HG02981 (cell line): ENCODE measurements around the gene RBM39.
"Not testable (repeated sequence)": the region's sequence is repeated elsewhere in the genome, so short reads cannot be mapped to it uniquely, and the experiment has no call there.

Experiments used
- ATAC-seq: cut with Tn5 transposase; IDR thresholded peaks from one replicate; pipeline ENCODE4 v1.9.1; 2021; ENCODE audit warnings: mild to moderate bottlenecking, moderate library complexity; ENCODE audit not compliant: unreplicated experiment

The RBM39 gene

DNA sequence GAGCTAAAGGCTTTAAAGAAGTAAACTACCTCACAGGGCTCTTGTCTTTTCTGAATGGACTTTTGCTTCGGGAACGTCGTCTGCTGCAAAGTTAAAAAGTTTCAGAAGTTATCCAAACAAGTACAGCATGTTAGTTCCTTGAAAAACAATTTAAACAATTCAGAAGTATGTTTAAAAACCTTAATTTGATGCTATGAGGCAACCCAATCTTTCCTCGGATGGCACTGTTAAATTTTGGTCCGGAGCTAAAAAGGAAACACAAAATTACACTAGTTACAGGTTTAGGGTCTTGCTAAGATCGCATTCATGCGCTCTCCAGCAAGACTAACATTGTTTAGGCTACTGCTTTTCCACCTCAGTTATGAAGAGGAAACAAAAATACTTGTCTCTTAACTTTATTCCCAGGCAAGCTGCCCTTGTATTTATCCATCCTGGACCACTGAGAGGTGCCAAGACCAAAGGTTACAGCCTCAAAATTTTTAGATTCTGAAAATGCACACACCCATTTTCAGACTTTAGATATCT is 12.7 kb downstream of the RBM39 start:
- no peak for ATAC-seq

DNA sequence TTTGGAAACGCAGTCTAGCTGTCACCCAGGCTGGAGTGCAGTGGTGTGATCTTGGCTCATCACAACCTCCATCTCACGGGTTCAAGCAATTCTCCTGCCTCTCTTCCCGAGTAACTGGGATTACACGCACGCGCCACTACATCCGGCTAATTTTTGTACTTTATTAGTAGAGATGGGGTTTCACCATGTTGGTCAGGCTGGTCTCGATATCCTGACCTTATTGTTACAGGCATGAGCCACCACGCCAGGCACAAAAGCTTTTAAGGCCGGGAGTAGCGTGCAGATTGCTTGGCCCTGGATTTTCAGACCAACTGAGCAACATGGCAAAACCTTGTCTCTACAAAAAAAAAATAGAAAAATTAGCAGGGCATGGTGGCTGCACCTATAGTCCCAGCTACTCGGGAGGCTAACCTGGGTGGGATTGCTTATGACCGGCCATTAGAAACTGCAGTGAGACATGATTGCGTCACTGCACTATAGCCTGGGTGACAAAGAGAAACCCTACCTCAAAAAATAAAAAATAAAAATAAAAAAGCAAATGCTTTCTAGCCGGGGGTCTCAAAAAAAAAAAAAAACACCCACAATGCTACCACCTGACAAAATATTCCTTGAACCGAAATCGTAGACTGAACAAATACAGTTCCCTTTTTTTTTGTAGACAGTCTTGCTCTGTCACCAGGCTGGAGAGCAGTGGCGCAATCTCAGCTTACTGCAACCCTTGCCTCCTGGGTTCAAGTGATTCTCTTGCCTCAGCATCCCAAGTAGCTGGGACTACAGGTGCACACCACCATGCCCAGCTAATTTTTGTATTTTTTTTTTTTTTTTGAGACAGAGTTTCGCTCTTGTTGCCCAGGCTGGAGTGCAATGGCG is 15.0 kb downstream of the RBM39 start:
- ATAC-seq, result no peak

DNA sequence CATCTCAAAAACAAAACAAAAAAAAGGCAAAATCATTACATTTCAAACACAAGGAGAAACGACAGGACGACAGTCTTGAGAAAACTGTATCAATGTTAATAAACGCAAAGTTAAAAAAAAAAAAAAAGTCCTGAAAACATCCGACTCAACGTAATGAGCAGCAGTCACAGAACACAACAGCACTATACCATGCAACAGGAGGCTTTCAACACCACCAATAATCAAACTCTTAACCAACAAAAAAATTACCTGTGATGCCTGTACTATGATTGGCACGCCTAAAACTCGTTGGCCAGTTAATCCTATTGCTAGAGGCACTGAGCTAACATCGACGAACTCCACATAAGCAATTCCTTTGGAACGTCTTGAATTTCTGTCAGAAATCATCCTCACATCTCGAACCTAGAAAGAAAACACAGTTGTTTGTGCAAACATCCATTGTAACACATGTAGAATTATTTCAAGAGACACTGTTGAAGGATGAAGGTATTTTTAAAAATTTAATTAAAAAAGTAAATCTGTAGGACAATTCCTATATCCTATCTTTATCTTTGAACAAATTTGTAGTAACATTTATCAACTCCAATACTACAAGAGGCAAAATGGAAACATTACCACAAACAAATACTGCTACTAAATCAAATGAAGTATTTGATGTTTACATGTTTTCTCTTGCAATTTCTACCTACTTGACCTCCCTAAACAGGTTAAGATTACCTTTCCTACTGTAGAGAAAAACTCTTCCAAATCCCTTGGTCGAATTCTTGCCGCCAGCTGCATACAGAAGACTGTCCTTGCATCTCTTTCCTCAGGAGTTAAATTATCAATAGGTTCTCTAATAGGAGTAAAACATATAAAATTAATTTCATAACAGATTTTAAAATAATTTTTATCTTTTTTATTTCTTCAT is 17.5 kb downstream of the RBM39 start:
- no peak for ATAC-seq

DNA sequence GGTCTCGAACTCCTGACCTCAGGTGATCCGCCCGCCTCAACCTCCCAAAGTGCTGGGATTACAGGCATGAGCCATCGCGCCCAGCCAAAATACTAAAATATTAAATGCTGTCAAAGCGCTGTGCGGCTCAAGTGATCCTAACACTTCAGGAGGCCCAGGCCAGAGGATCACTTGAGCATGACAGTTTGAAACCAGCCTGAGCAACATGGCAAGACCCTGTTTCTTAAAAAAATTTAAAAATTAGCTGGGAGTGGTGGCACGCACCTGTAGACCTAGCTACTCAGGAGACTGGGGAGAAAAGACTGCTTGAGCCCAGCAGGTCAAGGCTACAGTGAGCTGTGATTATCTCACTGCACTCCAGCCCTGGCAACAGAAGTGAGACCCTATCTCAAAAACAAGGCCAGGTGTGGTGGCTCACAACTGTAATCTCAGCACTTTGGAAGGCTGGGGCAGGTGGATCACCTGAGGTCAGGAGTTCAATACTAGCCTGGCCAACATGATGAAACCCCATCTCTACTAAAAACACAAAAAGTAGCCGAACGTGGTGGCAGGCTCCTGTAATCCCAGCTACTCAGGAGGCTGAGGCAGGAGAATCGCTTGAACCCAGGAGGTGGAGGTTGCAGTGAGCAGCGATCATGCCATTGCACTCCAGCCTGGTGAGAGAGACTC is 18.3 kb downstream of the RBM39 start:
- not testable (repeated sequence) for ATAC-seq

DNA sequence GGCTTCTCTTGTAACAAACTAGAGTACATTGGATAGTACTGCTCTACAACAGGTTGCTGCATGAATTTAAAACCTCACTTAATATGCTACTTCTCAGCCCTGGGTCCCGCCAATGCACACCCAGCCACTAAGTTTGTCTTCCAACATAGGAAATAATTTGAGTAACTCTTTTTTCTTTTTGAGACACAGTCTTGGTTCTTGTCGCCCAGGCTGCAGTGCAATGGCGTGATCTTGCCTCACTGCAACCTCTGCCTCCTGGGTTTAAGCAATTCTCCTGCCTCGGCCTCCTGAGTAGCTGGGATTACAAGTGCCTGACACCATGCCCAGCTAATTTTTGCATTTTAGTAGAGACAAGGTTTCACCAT is 18.8 kb downstream of the RBM39 start:
- not testable (repeated sequence) for ATAC-seq

DNA sequence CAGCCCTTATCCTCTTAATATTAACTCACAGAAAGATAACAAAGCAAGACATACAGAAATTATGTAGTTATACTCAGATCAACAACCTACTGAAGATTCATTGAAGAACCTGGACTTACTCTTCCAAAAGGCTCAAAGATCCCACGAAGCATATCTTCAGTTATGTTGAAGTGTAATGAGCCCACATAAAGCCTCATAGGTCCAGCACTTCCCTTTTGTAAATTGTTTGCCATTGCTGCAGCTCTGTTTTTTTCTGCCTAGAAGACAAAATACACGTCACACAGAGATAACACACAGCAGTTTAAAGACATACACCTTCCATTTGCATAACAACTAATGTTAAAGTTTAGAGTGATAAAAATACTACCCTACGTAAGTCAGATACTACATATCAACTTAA is 20.4 kb downstream of the RBM39 start:
- no peak for ATAC-seq

DNA sequence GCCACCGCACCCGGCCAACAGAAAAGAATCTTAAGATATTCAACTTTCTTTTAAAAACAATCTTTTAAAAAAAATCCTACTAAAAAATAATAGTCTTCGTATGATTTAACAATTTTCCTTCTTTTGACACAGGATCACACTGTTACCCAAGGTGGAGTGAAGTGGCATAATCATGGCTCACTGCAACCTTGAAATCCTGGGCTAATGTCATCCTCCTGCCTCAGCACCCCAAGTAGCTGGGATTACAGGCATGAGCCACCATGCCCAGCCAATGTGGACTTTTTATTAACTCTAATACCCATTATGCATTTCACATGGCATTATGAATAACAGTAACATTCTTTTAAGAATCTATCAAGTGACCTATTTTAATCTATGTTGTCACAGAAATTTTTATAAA is 20.8 kb downstream of the RBM39 start:
- ATAC-seq, result no peak

DNA sequence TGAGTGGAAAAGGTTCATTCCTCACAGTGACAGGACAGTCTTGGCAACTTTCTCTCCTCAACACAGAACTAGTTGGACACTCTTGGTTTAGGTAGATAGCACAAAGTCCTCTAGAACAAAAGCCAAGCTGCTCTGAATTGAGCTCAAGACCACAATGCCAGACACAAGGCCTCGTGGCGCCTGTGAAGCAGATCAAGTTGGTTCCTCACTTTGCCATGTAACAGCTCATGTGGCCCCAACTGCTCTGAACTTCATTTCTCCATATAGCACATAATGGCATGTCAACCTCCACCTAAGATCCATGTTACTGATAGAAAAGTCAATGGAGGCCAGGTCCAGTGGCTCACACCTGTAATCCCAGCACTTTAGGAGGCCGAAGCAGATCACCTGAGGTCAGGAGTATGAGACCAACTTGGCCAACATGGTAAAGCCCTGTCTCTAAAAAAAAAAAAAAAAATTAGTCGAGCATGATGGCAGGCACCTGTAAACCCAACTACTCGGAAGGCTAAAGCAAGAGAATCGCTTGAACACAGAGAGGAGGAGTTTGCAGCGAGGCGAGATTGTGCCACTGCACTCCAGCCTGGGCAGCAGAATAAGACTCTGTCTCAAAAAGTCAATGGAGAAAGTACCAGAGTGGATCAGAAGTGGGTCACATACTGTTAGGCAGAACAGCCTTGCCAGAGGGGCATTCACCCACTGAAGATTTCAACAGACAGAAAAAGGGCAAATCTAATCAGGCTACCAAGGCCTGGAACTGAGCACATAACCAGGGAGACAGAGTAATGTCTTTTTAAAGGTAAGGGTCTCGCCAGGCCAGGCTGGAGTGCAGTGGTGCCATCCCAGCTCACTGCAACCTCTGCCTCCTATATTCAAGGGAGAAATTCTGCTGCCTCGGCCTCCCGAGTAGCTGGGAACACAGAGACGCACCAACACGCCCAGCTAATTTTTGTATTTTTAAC is 21.6 kb downstream of the RBM39 start:
- no peak for ATAC-seq

DNA sequence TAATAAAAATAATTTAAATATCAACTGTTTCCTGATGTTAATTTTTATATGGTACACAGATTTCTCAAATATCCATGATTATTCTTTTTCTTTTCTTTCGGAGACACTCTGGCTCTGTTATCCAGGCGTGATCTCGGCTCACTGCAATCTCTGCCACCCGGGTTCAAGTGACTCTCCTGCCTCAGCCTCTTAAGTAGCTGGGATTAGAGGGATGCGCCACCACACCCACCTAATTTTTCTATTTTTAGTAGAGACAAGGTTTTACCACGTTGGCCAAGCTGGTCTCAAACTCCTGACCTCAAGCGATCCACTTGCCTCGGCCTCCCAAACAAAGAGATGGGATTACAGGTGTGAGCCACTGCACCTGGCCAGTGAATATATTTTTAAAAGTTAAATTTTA is 22.3 kb downstream of the RBM39 start:
- ATAC-seq, result no peak

DNA sequence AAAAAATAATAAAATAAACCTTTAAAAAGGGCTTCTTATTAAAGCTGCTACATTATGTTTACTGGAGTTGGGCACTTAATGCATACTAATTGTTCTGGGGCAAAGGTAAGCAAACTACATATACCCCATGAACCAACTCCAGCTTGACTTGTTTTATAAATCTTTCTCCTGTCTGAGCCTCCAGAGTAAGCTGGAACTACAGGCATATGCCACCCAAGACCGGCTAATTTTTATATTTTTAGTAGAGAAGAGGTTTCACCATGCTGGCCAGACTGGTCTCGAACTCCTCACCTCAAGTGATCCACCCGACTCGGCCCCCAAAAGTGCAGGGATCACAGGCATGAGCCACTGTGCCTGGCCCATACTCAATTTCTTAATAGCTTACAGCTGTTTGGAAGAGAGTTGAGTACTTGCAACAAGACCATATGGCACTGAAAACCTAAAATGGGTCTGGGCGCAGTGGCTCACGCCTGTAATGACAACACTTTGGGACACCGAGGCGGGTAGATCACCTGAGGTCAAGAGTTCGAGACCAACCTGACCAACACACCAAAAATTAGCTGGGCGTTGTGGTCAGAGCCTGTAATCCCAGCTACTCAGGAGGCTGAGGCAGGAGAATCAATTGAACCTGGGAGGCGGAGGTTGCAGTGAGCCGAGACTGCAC is 23.0 kb downstream of the RBM39 start:
- ATAC-seq, result no peak

DNA sequence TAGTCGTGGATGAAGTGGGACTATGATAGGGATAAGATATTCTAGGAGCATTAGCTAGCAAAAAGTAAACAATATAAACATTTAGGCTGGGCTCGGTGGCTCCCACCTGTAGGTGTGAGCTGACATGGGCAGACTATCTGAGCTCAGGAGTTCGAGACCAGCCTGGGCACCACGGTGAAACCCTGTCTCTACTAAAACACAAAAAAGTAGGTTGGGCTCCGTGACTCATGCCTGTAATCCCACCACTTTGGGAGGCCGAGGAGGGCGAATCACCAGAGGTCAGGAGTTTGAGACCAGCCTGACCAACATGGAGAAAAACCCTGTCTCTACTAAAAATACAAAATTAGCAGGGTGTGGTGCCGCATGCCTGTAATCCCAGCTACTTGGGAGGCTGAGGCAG is 23.7 kb downstream of the RBM39 start:
- not testable (repeated sequence) for ATAC-seq

DNA sequence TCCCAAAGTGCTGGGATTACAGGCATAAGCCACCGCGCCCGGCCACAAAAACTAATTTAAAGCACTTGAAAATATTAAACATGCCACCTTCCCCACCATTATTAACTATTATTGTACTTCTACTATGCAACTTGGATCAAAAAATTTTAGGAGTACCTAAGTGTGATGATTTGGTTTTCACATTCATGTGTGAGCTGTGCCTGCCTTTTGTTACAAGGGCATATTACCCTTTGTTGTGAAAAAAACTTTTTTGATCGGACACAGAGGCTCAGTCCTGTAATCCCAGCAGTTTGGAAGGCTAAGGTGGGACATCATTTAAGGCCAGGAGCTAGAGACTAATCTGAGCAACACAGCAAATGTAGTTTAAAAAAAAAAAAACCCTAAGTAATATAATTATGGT is 25.7 kb downstream of the RBM39 start:
- ATAC-seq, result no peak

DNA sequence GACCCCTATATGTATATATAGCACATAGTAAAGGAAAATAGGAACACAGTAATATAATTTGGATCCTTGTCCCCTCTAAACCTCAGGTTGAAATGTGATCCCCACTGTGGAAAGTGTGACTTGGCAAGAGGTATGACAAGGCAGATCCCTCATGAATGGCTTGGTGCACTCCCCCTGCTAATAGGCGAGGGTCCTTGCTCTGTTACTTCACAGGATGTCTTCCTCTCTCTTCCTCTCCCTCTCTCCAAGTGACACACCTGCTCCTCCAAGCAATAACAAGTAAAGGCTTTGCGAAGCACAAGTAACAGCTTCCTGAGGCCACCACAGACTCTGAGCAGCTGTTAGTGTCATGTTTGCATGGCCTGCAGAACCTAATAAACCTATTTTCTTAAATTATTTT is 26.4 kb downstream of the RBM39 start:
- no peak for ATAC-seq

DNA sequence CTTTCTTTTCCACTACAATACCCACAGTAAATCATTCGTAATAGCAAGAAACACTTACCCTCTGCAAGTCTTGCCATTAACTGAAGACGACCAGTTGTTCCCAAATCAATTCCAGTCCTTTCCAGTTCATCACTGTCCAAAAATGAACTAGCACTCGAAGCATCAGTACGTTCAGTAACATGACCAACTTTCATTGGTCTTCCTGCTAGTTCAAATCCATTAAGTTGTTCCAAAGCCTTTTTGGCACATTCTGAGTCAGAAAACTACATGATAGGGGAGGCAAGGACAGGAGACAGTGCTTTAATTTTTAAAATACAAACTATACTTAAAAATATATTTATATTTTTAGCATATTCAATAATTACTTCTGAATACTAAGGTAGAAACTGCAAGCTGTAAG is 27.9 kb downstream of the RBM39 start:
- no peak for ATAC-seq

DNA sequence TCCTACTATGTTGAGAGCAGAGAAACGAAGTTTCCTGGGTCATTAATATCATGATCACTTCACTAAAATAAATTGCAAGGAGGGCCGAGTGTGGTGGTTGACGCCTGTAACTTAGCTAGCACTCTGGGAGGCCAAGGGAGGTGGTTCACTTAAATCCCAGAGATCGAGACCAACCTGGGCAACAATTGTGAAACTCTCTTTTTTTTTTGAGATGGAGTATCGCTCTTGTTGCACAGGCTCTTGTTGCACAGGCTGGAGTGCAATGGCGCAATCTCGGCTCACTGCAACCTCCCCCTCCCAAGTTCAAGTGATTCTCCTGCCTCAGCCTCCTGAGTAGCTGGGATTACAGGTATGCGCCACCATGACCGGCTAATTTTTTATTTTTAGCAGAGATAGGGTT is 28.9 kb downstream of the RBM39 start:
- not testable (repeated sequence) for ATAC-seq

DNA sequence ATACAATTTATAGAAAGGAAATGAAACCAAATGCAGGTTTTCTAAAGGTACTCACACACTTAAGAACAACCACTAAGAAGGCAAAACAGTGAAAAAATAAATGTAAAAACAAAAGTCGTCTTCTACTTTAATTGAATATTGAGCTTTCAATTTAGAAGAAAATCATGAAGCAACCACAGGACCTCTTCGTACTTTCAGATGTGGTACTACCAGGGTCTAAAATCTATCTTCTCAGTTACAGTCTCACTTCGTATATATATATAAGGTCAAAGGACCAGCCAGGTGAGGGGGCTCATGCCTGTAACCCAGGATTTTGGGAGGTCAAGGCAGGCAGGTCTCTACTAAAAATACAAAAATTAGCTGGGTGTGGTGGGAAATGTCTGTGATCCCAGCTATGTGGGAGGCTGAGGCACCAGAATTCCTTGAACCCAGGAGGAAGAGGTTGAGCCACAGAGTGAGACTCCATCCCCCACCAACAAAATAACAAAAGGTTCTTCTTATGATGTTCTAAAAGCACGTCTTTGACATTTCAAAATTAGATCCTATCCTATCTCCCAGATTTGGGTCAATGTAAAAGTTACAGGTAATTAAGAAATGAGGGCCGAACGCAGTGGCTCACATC is 30.4 kb downstream of the RBM39 start:
- no peak for ATAC-seq

DNA sequence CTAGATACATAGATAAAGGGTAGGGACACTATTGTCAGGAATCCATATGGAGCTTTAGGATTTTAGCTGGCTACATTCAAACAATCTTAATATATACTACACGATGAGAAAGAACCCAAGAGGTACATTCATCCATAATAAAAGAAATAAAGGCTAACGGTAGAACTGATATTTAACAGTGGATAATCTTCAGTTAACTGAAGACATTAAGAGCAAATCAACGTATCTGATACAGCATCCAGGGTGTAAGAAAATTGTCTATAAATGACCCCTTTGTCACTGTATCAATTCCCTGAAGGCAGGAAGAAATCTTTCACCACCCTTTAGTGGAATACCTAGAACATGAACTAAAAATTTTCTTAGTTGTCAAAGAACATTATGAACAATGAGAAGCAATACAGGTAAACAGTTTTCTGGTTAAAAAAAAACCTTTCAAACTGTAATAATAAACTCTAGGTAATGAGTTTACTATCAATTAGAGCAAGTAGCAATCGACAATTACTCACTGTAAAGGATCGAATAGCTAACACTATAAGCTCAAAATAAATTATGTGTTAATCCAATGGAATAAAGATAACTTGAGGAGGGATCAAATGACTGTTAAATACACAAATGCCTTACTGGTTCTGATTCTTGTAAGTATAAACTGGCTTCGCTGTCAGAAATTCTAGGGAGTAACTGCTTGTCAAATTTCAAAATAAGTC is 31.0 kb downstream of the RBM39 start:
- no peak for ATAC-seq

DNA sequence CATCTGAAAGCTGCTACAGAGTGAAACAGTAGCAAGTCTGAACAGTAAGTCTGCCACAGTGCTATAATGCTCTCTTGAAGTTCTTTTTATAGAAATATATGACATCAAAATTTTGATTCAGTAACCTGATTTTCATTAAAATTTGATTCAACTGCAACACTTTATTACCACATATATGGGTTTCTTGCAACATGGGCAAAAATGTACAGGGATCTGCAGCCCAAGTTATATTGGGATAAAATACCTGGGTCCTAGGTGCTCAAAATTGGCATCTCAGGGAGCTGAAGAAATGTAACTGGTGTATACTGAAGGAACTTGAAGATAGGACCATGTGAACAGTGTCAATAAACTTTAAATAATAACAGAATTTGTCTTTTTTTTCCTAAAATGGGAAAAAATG is 32.0 kb downstream of the RBM39 start:
- no peak for ATAC-seq

DNA sequence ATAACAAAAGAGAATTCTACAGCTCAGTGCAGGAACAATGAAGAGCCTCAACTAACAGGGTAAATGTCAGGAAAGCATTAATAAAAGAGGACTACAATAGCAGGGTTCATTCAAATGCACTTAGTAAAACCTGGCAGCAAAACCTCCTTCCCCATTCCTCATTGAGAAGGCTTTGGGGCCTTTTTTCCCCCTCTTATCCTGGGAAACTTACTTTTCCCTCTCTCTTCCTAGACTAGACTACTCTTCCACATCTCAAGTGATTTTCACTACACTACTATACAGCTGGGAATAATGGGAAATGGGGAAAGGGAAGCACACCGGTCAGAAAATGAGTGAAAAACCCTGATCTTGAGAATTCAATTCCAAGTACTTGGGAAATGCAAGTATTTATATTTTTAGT is 32.8 kb downstream of the RBM39 start:
- ATAC-seq, result no peak
